Ishikawa (cell line): ENCODE results near the gene HOXA4.

Experiments used
- CEBPB ChIP-seq: IDR thresholded peaks from 2 replicates; pipeline ENCODE4 v1.6.1; 2012
- CREB1 ChIP-seq: IDR thresholded peaks from 2 replicates; pipeline ENCODE4 v1.6.1; 2012; ENCODE audit warnings: low read depth
- EGR1 ChIP-seq: IDR thresholded peaks from 2 replicates; pipeline ENCODE4 v1.6.1; 2012
- EP300 ChIP-seq: IDR thresholded peaks from 2 replicates; pipeline ENCODE4 v1.6.1; 2012; ENCODE audit warnings: borderline replicate concordance
- FOXM1 ChIP-seq: IDR thresholded peaks from 2 replicates; pipeline ENCODE4 v1.6.1; 2012; ENCODE audit warnings: low read depth, borderline replicate concordance
- MAX ChIP-seq: IDR thresholded peaks from 2 replicates; pipeline ENCODE4 v1.6.1; 2012
- NFIC ChIP-seq: IDR thresholded peaks from 2 replicates; pipeline ENCODE4 v1.6.1; 2012
- RAD21 ChIP-seq: IDR thresholded peaks from 2 replicates; pipeline ENCODE4 v1.6.1; 2012; ENCODE audit warnings: low read depth
- REST ChIP-seq: IDR thresholded peaks from 2 replicates; pipeline ENCODE4 v1.6.1; 2012; ENCODE audit warnings: low read depth, mild to moderate bottlenecking
- TAF1 ChIP-seq: IDR thresholded peaks from 2 replicates; pipeline ENCODE4 v1.6.1; 2012; ENCODE audit warnings: low read depth, mild to moderate bottlenecking
- TCF12 ChIP-seq: IDR thresholded peaks from 2 replicates; pipeline ENCODE4 v1.6.1; 2012; ENCODE audit warnings: low read depth
- TEAD4 ChIP-seq: IDR thresholded peaks from 2 replicates; pipeline ENCODE4 v1.6.1; 2012
- USF1 ChIP-seq: IDR thresholded peaks from 2 replicates; pipeline ENCODE4 v1.6.1; 2012
- YY1 ChIP-seq: IDR thresholded peaks from 2 replicates; pipeline ENCODE4 v1.6.1; 2012; ENCODE audit warnings: low read depth
- ZBTB7A ChIP-seq: IDR thresholded peaks from 2 replicates; pipeline ENCODE4 v1.6.1; 2012; ENCODE audit warnings: low read depth

HOXA4 gene

GRCh38 chr7:27123477-27124053, 7.0 kb downstream of the HOXA4 start:
- TF ChIP-seq TEAD4: no peak
- no peak for TF ChIP-seq NFIC
- TF ChIP-seq ZBTB7A: no peak
- TF ChIP-seq EGR1: no peak
- no peak for TF ChIP-seq TAF1
- no peak for TF ChIP-seq CREB1
- no peak for TF ChIP-seq YY1

- TF ChIP-seq ZBTB7A (no peak), YY1 (no peak), TCF12 (no peak), FOXM1 (no peak), TAF1 (no peak), NFIC (no peak), EP300 (no peak), TEAD4 (no peak), CEBPB (no peak), RAD21 (no peak), USF1 (no peak), REST (no peak)
These were observed 7.5 kb downstream of the HOXA4 start for GRCh38 chr7:27123007-27123476.

GRCh38 chr7:27122077-27122910, 8.3 kb downstream of the HOXA4 start:
- TF ChIP-seq ZBTB7A (no peak), TAF1 (no peak), USF1 (no peak), EP300 (no peak), YY1 (no peak), RAD21 (no peak), CEBPB (no peak), FOXM1 (no peak), TCF12 (no peak), NFIC (no peak), TEAD4 (no peak)

- TF ChIP-seq RAD21 (no peak), NFIC (no peak), FOXM1 (no peak), YY1 (no peak)
These were observed 8.9 kb downstream of the HOXA4 start for GRCh38 chr7:27121684-27122076.

GRCh38 chr7:27119412-27119911, 11.1 kb downstream of the HOXA4 start:
- no peak for TF ChIP-seq FOXM1
- no peak for TF ChIP-seq CREB1
- TF ChIP-seq NFIC: no peak
- TF ChIP-seq ZBTB7A: no peak
- no peak for TF ChIP-seq MAX
- no peak for TF ChIP-seq EP300
- no peak for TF ChIP-seq TEAD4
- no peak for TF ChIP-seq TAF1
- no peak for TF ChIP-seq TCF12
- no peak for TF ChIP-seq EGR1

- no peak for TF ChIP-seq TEAD4
These were observed 12.0 kb downstream of the HOXA4 start for GRCh38 chr7:27118580-27118979.

- TF ChIP-seq USF1 (no peak), FOXM1 (no peak), EP300 (no peak)
These were observed 12.6 kb downstream of the HOXA4 start for GRCh38 chr7:27117887-27118491.
